GM18498 (cell line): ENCODE data around the gene DYNLRB2.

Experiments used
- ATAC-seq: cut with Tn5 transposase; IDR thresholded peaks from one replicate; pipeline ENCODE4 v1.9.1; 2021; ENCODE audit warnings: mild to moderate bottlenecking, moderate library complexity; ENCODE audit not compliant: unreplicated experiment

Gene DYNLRB2

DNA sequence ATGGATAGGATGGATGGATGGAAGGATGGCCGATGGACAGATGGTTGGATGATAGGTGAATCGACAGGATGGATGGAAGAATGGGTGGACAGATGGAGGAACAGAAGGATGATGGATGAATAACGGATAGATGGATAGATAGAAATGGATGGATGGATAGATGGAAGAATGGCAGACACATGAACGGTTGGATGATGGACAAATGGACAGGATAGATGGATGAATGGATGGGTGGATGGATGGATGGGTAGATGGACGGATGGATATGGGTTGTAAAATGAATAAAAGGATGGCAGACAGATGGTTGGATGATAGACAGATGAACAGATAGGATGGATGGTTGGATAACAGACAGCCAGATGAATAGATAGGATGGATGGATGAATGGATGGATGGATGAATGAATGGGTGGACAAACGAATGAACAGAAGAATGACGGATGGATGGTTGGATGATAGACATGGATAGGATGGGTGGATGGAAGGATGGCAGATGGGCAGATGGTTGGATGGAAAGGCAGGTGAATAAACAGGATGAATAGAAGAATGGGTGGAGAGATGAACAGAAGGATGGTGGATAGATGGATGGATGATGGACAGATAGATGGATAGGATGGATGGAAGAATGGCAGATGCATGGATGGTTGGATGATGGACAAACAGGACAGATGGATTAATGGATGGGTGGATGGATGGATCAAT, 55.9 kb downstream of the DYNLRB2 start:
- no peak for ATAC-seq

DNA sequence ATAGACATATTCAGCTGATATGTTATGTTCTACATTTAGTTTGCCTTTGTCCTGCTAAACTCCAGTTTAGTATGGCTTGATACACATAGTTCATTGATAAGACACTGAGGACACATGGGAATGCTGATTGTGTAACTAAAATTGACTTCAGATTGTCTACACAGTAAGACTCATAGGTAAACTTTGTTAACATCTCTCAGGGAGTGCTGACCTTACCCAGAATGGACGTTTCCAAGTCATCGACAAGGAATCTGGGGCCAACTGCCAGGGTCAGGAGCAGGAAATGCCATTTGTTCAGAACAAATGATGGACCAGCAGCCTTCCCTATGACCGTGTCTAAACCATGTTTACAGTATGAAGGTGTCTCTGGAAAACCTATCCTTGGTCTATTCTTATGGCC, 58.7 kb downstream of the DYNLRB2 start:
- no peak for ATAC-seq
